HepG2 (cell line): ENCODE data around the gene FAM174C. TPM values are rescaled to one million over a fixed set of nuclear protein-coding genes. Genes with fewer than 3 reads are reported as not detected.

ENCODE experiments used
- AKAP8 ChIP-seq: sonication (generic); formaldehyde crosslinking; IDR thresholded peaks from 2 replicates; pipeline ENCODE4 v1.5.1; 2020; ENCODE audit warnings: mild to moderate bottlenecking, missing genetic modification reagents
- ATF4 ChIP-seq, 2 experiments: fragments of 450-650 bp in 1 of 2; sonication (generic) in 1 of 2; formaldehyde crosslinking; IDR thresholded peaks; 2 replicates each; pipeline versions ENCODE4 v1.5.0 to v1.8.0; 2020 to 2022; ENCODE audit warnings: mild to moderate bottlenecking in 1 of 2, missing genetic modification reagents in 1 of 2
- ISX ChIP-seq: sonication (generic); formaldehyde crosslinking; conservative IDR thresholded peaks from 2 replicates; pipeline ENCODE4 v1.5.0; 2020; ENCODE audit warnings: missing genetic modification reagents
- PHF5A ChIP-seq: IDR thresholded peaks from one replicate; pipeline ENCODE4 v1.6.1; 2018; ENCODE audit warnings: low read depth, missing genetic modification reagents; ENCODE audit not compliant: unreplicated experiment
- PRDM15 ChIP-seq: sonication (generic); formaldehyde crosslinking; IDR thresholded peaks from 2 replicates; pipeline ENCODE4 v1.4.0; 2020; ENCODE audit warnings: missing genetic modification reagents
- SYNCRIP ChIP-seq: fragments of 200-400 bp; formaldehyde crosslinking; IDR thresholded peaks from 2 replicates; pipeline ENCODE4 v1.6.1; 2018; ENCODE audit warnings: mild to moderate bottlenecking, low read depth, low read length; ENCODE audit not compliant: insufficient read depth
- THAP9 ChIP-seq: sonication (generic); formaldehyde crosslinking; IDR thresholded peaks from 2 replicates; pipeline ENCODE4; 2020; ENCODE audit warnings: missing genetic modification reagents, mild to moderate bottlenecking, borderline replicate concordance
- TIGD3 ChIP-seq: sonication (generic); formaldehyde crosslinking; IDR thresholded peaks from 2 replicates; pipeline ENCODE4 v1.5.1; 2020; ENCODE audit warnings: mild to moderate bottlenecking, missing genetic modification reagents, borderline replicate concordance
- ZBTB49 ChIP-seq: sonication (generic); formaldehyde crosslinking; IDR thresholded peaks from 2 replicates; pipeline ENCODE4 v1.4.0; 2020; ENCODE audit warnings: missing genetic modification reagents, borderline replicate concordance
- ZMAT3 ChIP-seq: sonication (generic); formaldehyde crosslinking; conservative IDR thresholded peaks from 2 replicates; pipeline ENCODE4 v1.7.0; 2021; ENCODE audit warnings: missing genetic modification reagents
- ZNF326 ChIP-seq: sonication (generic); formaldehyde crosslinking; IDR thresholded peaks from 2 replicates; pipeline ENCODE4 v1.4.0; 2020; ENCODE audit warnings: missing genetic modification reagents, borderline replicate concordance
- ZNF33A ChIP-seq: sonication (generic); formaldehyde crosslinking; IDR thresholded peaks from 2 replicates; pipeline ENCODE4 v1.5.1; 2020; ENCODE audit warnings: missing genetic modification reagents, mild to moderate bottlenecking, moderate library complexity, borderline replicate concordance
- ZNF513 ChIP-seq: sonication (generic); formaldehyde crosslinking; conservative IDR thresholded peaks from 2 replicates; pipeline ENCODE4 v1.5.0; 2020; ENCODE audit warnings: missing genetic modification reagents
- ZSCAN12 ChIP-seq: sonication (generic); formaldehyde crosslinking; IDR thresholded peaks from 2 replicates; pipeline ENCODE4 v1.9.0; 2021; ENCODE audit warnings: mild to moderate bottlenecking, missing genetic modification reagents
- polyA plus RNA-seq, 8 experiments: library from polyadenylated mRNA; depleted of rRNA in 3 of 8; stranded (reverse) in 7 of 8; unstranded in 1 of 8; fragments of >200 nt; fragmentation: Illumina TruSeq in 4 of 8; extraction: Trizol in 4 of 8; gene quantifications; 2 replicates each; pipeline versions ENCODE4 v1.2.1 to v1.2.3, GENCODE V29; 2011 to 2016; ENCODE audit warnings: low read depth in 4 of 8, missing spikeins in 1 of 8, mixed read lengths in 1 of 8; ENCODE audit not compliant: insufficient read depth in 1 of 8
- total RNA-seq, 5 experiments: library from RNA; depleted of rRNA; stranded (reverse); fragments of >200 nt; fragmentation: Illumina TruSeq; extraction: Trizol; gene quantifications; 2 replicates each; pipeline ENCODE4 v1.2.3, GENCODE V29; 2016; ENCODE audit warnings: low read depth in 1 of 5

The FAM174C gene
- total and polyA plus RNA-seq, 2 of the 13 experiments (the other 11 are each of a cell fraction or from before 2014, with no cell fraction given): 19.5 to 31.3 TPM

- TF ChIP-seq TIGD3 (no peak), ZMAT3 (peak; percentile 12; the same call in 1 of the 2 replicates), ZNF33A (no peak), PRDM15 (CRISPR knock-in tag) (no peak), ISX (CRISPR knock-in tag) (no peak), ATF4 (CRISPR knock-in tag; IDR thresholded peaks at IDR 0.05) (no peak), THAP9 (CRISPR knock-in tag) (no peak), SYNCRIP (no peak), PHF5A (no peak), ZNF513 (no peak), ZSCAN12 (no peak; the same call in 1 of the 2 replicates), AKAP8 (CRISPR knock-in tag) (peak; percentile 74; the same call in 1 of the 2 replicates), ZBTB49 (no peak), ZNF326 (CRISPR knock-in tag) (no peak)
Measured at GRCh38 chr19:1269478-1270212, 5.7 kb upstream of the FAM174C start (continued).
